ENCODE data around the gene GALNT2. TPM values are rescaled to one million over a fixed set of nuclear protein-coding genes. Genes with fewer than 3 reads are reported as not detected.

GALNT2 gene
- total RNA-seq, 1 experiment from 2014 or later, result 62.2 TPM

- Mint-ChIP-seq H3K27me3 (ENCODE audit: insufficient read depth, unreplicated experiment) (no peaks in the 10 kb centered on the region), H3K4me3 (ENCODE audit: unreplicated experiment) (no peak overlapping the region), H3K36me3 (ENCODE audit: insufficient read depth, unreplicated experiment) (peaks cover 7% of the 10 kb centered on the region), H3K27ac (ENCODE audit: unreplicated experiment) (no peak overlapping the region), H3K9me3 (ENCODE audit: unreplicated experiment) (peaks cover 10% of the 10 kb centered on the region), H3K4me1 (ENCODE audit: low read depth, unreplicated experiment) (no peaks in the 10 kb centered on the region)
- Histone ChIP-seq H3K36me3 (ENCODE audit: control insufficient read depth, insufficient read depth, low read length) (no peaks in the 10 kb centered on the region), H3K27me3 (replicated peaks; ENCODE audit: control insufficient read depth, insufficient read depth, low read length) (no peaks in the 10 kb centered on the region), H3K4me3 (ENCODE audit: low read depth, low read length) (no peak overlapping the region), H3K9me3 (no peaks in the 10 kb centered on the region), H3K4me1 (no peaks in the 10 kb centered on the region)
- no peak for DNase-seq
- no TSS peak for BruUV-seq (replicated peaks)
- POLR2A ChIA-PET, result no interaction called here
- CTCF ChIA-PET, result no interaction called here
- no peak for TF ChIP-seq CTCF (IDR thresholded peaks at IDR 0.05; ENCODE audit: insufficient read depth in 1 of 2, low read depth in 1 of 2, low read length in 1 of 2, severe bottlenecking in 1 of 2, unreplicated experiment in 1 of 2)
- intact Hi-C loops (cut with micrococcal nuclease; ENCODE audit: unreplicated experiment), result no loop called here
These were observed 169.4 kb downstream of the GALNT2 start for GRCh38 chr1:230236301-230237008.

GRCh38 chr1:230237009-230237370 lies 170.0 kb downstream of the GALNT2 start:
- no peak overlapping the region for H3K27ac Mint-ChIP-seq (ENCODE audit: unreplicated experiment)
- POLR2A ChIA-PET, result no interaction called here
- intact Hi-C loops (cut with micrococcal nuclease; ENCODE audit: unreplicated experiment), result no loop called here
- H3K36me3 ChIP-seq (ENCODE audit: control insufficient read depth, insufficient read depth, low read length), result no peaks in the 10 kb centered on the region
- no peak for DNase-seq
- H3K4me1 Mint-ChIP-seq (ENCODE audit: low read depth, unreplicated experiment), result no peaks in the 10 kb centered on the region
- no peaks in the 10 kb centered on the region for H3K9me3 ChIP-seq
- no TSS peak for BruUV-seq (replicated peaks)
- TF ChIP-seq CTCF (IDR thresholded peaks at IDR 0.05; ENCODE audit: insufficient read depth in 1 of 2, low read depth in 1 of 2, low read length in 1 of 2, severe bottlenecking in 1 of 2, unreplicated experiment in 1 of 2), result no peak
- H3K4me1 ChIP-seq, result no peaks in the 10 kb centered on the region
- H3K4me3 ChIP-seq (ENCODE audit: low read depth, low read length), result no peak overlapping the region
- H3K27me3 Mint-ChIP-seq (ENCODE audit: insufficient read depth, unreplicated experiment), result no peaks in the 10 kb centered on the region
- no peak overlapping the region for H3K4me3 Mint-ChIP-seq (ENCODE audit: unreplicated experiment)
- H3K9me3 Mint-ChIP-seq (ENCODE audit: unreplicated experiment), result peaks cover 10% of the 10 kb centered on the region
- CTCF ChIA-PET, result no interaction called here
- peaks cover 7% of the 10 kb centered on the region for H3K36me3 Mint-ChIP-seq (ENCODE audit: insufficient read depth, unreplicated experiment)
- no peaks in the 10 kb centered on the region for H3K27me3 ChIP-seq (replicated peaks; ENCODE audit: control insufficient read depth, insufficient read depth, low read length)

- Mint-ChIP-seq H3K9me3 (ENCODE audit: unreplicated experiment) (peaks cover 10% of the 10 kb centered on the region), H3K27me3 (ENCODE audit: insufficient read depth, unreplicated experiment) (no peaks in the 10 kb centered on the region), H3K27ac (ENCODE audit: unreplicated experiment) (no peak overlapping the region), H3K4me1 (ENCODE audit: low read depth, unreplicated experiment) (no peaks in the 10 kb centered on the region), H3K36me3 (ENCODE audit: insufficient read depth, unreplicated experiment) (peaks cover 7% of the 10 kb centered on the region), H3K4me3 (ENCODE audit: unreplicated experiment) (no peak overlapping the region)
- CTCF ChIA-PET, result no interaction called here
- no peak for TF ChIP-seq CTCF (IDR thresholded peaks at IDR 0.05; ENCODE audit: insufficient read depth in 1 of 2, low read depth in 1 of 2, low read length in 1 of 2, severe bottlenecking in 1 of 2, unreplicated experiment in 1 of 2)
- Histone ChIP-seq H3K27me3 (replicated peaks; ENCODE audit: control insufficient read depth, insufficient read depth, low read length) (no peaks in the 10 kb centered on the region), H3K9me3 (no peaks in the 10 kb centered on the region), H3K36me3 (ENCODE audit: control insufficient read depth, insufficient read depth, low read length) (no peaks in the 10 kb centered on the region), H3K4me3 (ENCODE audit: low read depth, low read length) (no peak overlapping the region), H3K4me1 (no peaks in the 10 kb centered on the region)
- intact Hi-C loops (cut with micrococcal nuclease; ENCODE audit: unreplicated experiment), result no loop called here
- DNase-seq, result no peak
- BruUV-seq (replicated peaks), result no TSS peak
- POLR2A ChIA-PET, result no interaction called here
These were observed 170.8 kb downstream of the GALNT2 start for GRCh38 chr1:230237805-230238204.
